Right renal cortex interstitium (tissue), 3 donors: Measurements from ENCODE around the gene RBL1. TPM values are rescaled to one million over a fixed set of nuclear protein-coding genes. Genes with fewer than 3 reads are reported as not detected.
"Not testable (repeated sequence)": the region's sequence is repeated elsewhere in the genome, so short reads cannot be mapped to it uniquely, and the experiment has no call there.

ENCODE experiments used
- DNase-seq, 3 donors: peaks; one replicate each; pipeline ENCODE4 v3.0.0-alpha.2; 2013; ENCODE audit warnings: low read depth in 3 of 3, low spot score in 2 of 3
- polyA plus RNA-seq, 3 donors: library from polyadenylated mRNA; unstranded; fragments of 120-200 nt; gene quantifications; one replicate each; pipeline ENCODE4 v1.2.1, GENCODE V29; 2013; ENCODE audit not compliant: insufficient read length in 3 of 3

Gene RBL1
- polyA plus RNA-seq, 3 donors = 10.3 to 14.0 (median 12.4) TPM

DNA sequence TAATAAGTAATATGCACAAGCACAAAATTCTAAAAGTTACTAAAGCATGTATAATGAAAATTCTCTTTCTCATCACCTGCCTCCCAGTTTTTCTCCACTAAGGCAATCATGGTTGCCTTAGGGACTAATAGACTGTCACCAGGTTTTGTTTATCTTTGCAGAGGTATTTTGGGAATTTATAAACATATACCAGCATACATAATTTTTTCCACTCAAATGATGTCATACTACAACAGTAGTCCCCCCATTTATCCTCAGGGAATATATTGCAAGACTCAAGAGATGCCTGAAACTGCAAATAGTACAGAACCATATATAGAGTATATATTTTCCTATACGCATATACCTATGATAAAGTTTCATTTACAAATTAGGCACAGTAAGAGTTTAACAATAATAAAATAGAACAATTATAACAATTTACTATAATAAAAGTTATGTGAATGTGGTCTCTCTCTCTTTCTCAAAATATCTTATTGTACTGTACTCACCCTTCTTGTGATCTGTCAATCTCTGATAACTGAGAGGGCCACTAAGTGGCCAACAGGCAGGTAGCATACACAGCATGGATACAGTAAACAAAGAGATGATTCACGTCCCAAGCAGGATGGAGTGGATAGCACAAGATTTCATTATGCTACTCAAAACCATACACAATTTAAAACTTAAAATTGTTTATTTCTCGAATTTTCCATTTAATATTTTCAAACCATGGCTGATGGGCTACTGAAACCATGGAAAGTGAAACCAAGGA is 19.7 kb downstream of the RBL1 start:
- no peak for DNase-seq

GRCh38 chr20:37072293-37073196 is 23.3 kb downstream of the RBL1 start:
- DNase-seq = no peak

DNA sequence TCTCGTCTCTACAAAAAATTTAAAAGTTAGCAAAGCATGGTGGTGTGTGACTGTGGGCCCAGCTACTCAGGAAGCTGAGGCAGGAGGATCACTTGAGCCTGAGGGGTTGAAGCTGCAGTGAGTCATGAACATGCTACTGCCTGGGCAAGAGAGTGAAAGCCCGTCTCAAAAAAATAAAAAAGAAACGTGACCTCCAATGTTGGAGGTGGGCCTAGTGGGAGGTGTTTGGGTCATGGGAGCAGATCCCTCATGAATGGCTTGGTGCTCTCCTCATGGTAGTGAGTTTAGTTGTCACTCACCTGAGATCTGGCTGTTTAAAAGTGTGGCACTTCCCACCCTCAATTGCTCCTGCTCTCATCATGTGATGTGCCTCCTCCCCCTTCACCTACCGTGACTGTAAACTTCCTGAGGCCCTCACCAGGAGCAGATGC is 24.3 kb downstream of the RBL1 start:
- DNase-seq = no peak

- not testable (repeated sequence) for DNase-seq
These were observed 26.2 kb downstream of the RBL1 start for GRCh38 chr20:37069563-37069962.

DNA sequence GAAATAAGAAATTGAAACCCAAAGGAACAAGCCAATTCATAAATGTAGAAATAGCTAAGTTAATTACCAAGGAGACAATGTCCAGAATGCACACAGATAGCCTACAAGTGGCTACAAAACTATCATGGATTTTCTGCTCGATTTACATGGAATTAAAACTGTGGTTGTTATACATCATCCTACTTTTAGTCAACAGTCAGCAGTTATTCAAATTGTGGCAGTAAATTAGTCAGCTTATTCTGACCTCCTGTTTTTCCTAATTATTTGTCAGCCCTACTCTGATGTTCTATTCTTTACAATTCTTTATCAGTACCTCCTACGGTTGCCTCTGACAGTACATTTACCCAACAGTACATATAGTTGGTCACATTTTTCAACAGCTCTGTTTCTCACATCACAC is 29.6 kb downstream of the RBL1 start:
- DNase-seq = no peak

DNA sequence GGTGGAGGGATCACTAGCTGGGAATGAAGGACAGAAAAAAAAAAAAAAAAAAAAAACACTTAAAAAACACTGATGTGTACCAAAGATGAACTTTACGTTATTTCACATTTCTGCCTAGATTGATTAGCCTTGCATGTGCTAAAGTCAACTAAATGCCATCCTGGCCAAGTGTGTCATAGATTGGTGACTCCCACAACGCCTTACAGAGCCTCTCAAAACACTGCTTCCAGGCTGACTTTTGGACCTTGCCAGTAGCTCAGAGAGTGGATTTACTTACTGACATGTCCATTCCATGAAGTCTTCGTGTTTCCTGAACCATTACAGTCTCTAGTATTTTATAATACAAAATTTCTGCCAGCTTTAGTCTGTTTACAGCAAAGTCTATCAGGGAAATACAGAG is 40.5 kb downstream of the RBL1 start:
- no peak for DNase-seq

- no peak for DNase-seq
These were observed 42.4 kb downstream of the RBL1 start for GRCh38 chr20:37053230-37053950.

GRCh38 chr20:37042986-37043972 is 52.5 kb downstream of the RBL1 start:
- DNase-seq = no peak

- not testable (repeated sequence) for DNase-seq
These were observed 56.4 kb downstream of the RBL1 start for GRCh38 chr20:37039366-37039765.

- no peak for DNase-seq
These were observed 63.7 kb downstream of the RBL1 start for GRCh38 chr20:37032077-37032476.

- no peak for DNase-seq
These were observed 75.2 kb downstream of the RBL1 start for GRCh38 chr20:37020636-37021035.

DNA sequence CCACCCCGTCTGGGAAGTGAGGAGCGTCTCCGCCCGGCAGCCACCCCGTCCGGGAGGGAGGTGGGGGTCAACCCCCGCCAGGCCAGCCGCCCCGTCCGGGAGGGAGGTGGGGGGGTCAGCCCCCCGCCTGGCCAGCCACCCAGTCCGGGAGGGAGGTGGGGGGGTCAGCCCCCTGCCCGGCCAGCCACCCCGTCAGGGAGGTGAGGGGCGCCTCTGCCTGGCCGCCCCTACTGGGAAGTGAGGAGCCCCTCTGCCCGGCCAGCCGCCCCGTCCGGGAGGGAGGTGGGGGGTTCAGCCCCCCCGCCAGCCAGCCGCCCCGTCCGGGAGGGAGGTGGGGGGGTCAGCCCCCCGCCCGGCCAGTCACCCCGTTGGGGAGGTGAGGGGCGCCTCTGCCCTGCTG is 83.2 kb downstream of the RBL1 start:
- DNase-seq = not testable (repeated sequence)

GRCh38 chr20:37011858-37012257 is 83.9 kb downstream of the RBL1 start:
- not testable (repeated sequence) for DNase-seq

DNA sequence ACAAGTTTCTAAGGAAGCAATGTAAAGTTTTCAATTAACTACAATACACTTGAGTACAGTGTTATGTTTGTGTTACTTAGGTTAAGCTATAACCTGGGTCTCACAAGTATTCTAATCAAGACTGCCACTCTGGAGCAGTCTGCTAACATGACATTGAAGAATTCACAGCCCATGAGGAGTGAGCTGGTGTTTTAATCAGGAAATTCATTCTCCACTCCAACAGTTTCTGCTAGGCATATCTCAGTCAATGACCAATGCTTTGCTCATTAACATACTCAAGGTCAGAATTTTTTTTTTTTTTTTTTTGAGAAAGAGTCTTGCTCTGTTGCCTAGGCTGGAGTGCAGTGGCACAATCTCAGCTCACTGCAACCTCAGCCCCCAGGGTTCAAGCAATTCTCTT is 84.7 kb downstream of the RBL1 start:
- no peak for DNase-seq

GRCh38 chr20:37007898-37008649 is 87.7 kb downstream of the RBL1 start:
- DNase-seq = no peak

- DNase-seq = not testable (repeated sequence)
These were observed 90.5 kb downstream of the RBL1 start for GRCh38 chr20:37005062-37005942.

GRCh38 chr20:37001634-37002033 is 94.2 kb downstream of the RBL1 start:
- DNase-seq = not testable (repeated sequence)

GRCh38 chr20:37000171-37000570 is 95.6 kb downstream of the RBL1 start:
- DNase-seq = not testable (repeated sequence)
